Measurements from ENCODE around the gene SHQ1.

Gene SHQ1

GRCh38 chr3:72784226-72784625 lies 64.0 kb downstream of the SHQ1 start:
- Histone ChIP-seq H3K27ac (ENCODE audit: insufficient read depth, low read depth, low read length, poor library complexity, severe bottlenecking) (no peak overlapping the region), H3K4me3 (ENCODE audit: insufficient read depth, low read depth, low read length) (no peak overlapping the region), H3K4me1 (ENCODE audit: control insufficient read depth, insufficient read depth, low read length) (no peaks in the 10 kb centered on the region), H3K9me3 (ENCODE audit: control insufficient read depth, low read length) (no peaks in the 10 kb centered on the region), H3K36me3 (ENCODE audit: control insufficient read depth, insufficient read depth, low read length) (no peaks in the 10 kb centered on the region), H3K27me3 (ENCODE audit: control insufficient read depth, insufficient read depth, low read length, poor library complexity, severe bottlenecking) (no peaks in the 10 kb centered on the region)
- 100% methylated on average over 1 of the region's 1 CpG; no CpG with 5 or more reads in 1 of the 2 experiments for WGBS, 2 experiments

- H3K4me3 ChIP-seq (ENCODE audit: insufficient read depth, low read depth, low read length), result no peak overlapping the region
- no peak overlapping the region for H3K27ac ChIP-seq (ENCODE audit: insufficient read depth, low read depth, low read length, poor library complexity, severe bottlenecking)
- no peaks in the 10 kb centered on the region for H3K9me3 ChIP-seq (ENCODE audit: control insufficient read depth, low read length)
- 87 to 100% methylated on average over 1 to 2 of the region's 2 CpGs for WGBS, 2 experiments
- no peaks in the 10 kb centered on the region for H3K27me3 ChIP-seq (ENCODE audit: control insufficient read depth, insufficient read depth, low read length, poor library complexity, severe bottlenecking)
- no peaks in the 10 kb centered on the region for H3K36me3 ChIP-seq (ENCODE audit: control insufficient read depth, insufficient read depth, low read length)
- no peaks in the 10 kb centered on the region for H3K4me1 ChIP-seq (ENCODE audit: control insufficient read depth, insufficient read depth, low read length)
These were observed 65.7 kb downstream of the SHQ1 start for GRCh38 chr3:72782521-72782920.

- WGBS, 2 experiments, result 93 to 96% methylated on average over 1 of the region's 1 CpG
- H3K4me3 ChIP-seq (ENCODE audit: insufficient read depth, low read depth, low read length), result no peak overlapping the region
- H3K36me3 ChIP-seq (ENCODE audit: control insufficient read depth, insufficient read depth, low read length), result no peaks in the 10 kb centered on the region
- H3K27me3 ChIP-seq (ENCODE audit: control insufficient read depth, insufficient read depth, low read length, poor library complexity, severe bottlenecking), result no peaks in the 10 kb centered on the region
- peaks cover 27% of the 10 kb centered on the region for H3K4me1 ChIP-seq (ENCODE audit: control insufficient read depth, insufficient read depth, low read length)
- no peak overlapping the region for H3K27ac ChIP-seq (ENCODE audit: insufficient read depth, low read depth, low read length, poor library complexity, severe bottlenecking)
- no peaks in the 10 kb centered on the region for H3K9me3 ChIP-seq (ENCODE audit: control insufficient read depth, low read length)
These were observed 78.3 kb downstream of the SHQ1 start for GRCh38 chr3:72769758-72770540.

- 89 to 93% methylated on average over 1 of the region's 1 CpG for WGBS, 2 experiments
- no peaks in the 10 kb centered on the region for H3K27me3 ChIP-seq (ENCODE audit: control insufficient read depth, insufficient read depth, low read length, poor library complexity, severe bottlenecking)
- H3K9me3 ChIP-seq (ENCODE audit: control insufficient read depth, low read length), result no peaks in the 10 kb centered on the region
- H3K4me3 ChIP-seq (ENCODE audit: insufficient read depth, low read depth, low read length), result no peak overlapping the region
- no peak overlapping the region for H3K27ac ChIP-seq (ENCODE audit: insufficient read depth, low read depth, low read length, poor library complexity, severe bottlenecking)
- peaks cover 27% of the 10 kb centered on the region for H3K4me1 ChIP-seq (ENCODE audit: control insufficient read depth, insufficient read depth, low read length)
- no peaks in the 10 kb centered on the region for H3K36me3 ChIP-seq (ENCODE audit: control insufficient read depth, insufficient read depth, low read length)
These were observed 79.3 kb downstream of the SHQ1 start for GRCh38 chr3:72768936-72769335.

GRCh38 chr3:72768481-72768880 lies 79.8 kb downstream of the SHQ1 start:
- H3K4me1 ChIP-seq (ENCODE audit: control insufficient read depth, insufficient read depth, low read length), result peaks cover 27% of the 10 kb centered on the region
- WGBS, 2 experiments, result 37 to 42% methylated on average over 6 of the region's 6 CpGs
- no peak overlapping the region for H3K27ac ChIP-seq (ENCODE audit: insufficient read depth, low read depth, low read length, poor library complexity, severe bottlenecking)
- H3K36me3 ChIP-seq (ENCODE audit: control insufficient read depth, insufficient read depth, low read length), result no peaks in the 10 kb centered on the region
- H3K9me3 ChIP-seq (ENCODE audit: control insufficient read depth, low read length), result no peaks in the 10 kb centered on the region
- no peaks in the 10 kb centered on the region for H3K27me3 ChIP-seq (ENCODE audit: control insufficient read depth, insufficient read depth, low read length, poor library complexity, severe bottlenecking)
- no peak overlapping the region for H3K4me3 ChIP-seq (ENCODE audit: insufficient read depth, low read depth, low read length)

- no peak overlapping the region for H3K4me3 ChIP-seq (ENCODE audit: insufficient read depth, low read depth, low read length)
- H3K27me3 ChIP-seq (ENCODE audit: control insufficient read depth, insufficient read depth, low read length, poor library complexity, severe bottlenecking), result no peaks in the 10 kb centered on the region
- WGBS, 2 experiments, result 12 to 20% methylated on average over 5 of the region's 5 CpGs
- no peaks in the 10 kb centered on the region for H3K36me3 ChIP-seq (ENCODE audit: control insufficient read depth, insufficient read depth, low read length)
- H3K9me3 ChIP-seq (ENCODE audit: control insufficient read depth, low read length), result no peaks in the 10 kb centered on the region
- peak overlapping the region; percentile 48 for H3K27ac ChIP-seq (ENCODE audit: insufficient read depth, low read depth, low read length, poor library complexity, severe bottlenecking)
- H3K4me1 ChIP-seq (ENCODE audit: control insufficient read depth, insufficient read depth, low read length), result peaks cover 27% of the 10 kb centered on the region
These were observed 80.2 kb downstream of the SHQ1 start for GRCh38 chr3:72768006-72768441.

GRCh38 chr3:72766866-72767265 lies 81.4 kb downstream of the SHQ1 start:
- Histone ChIP-seq H3K27ac (ENCODE audit: insufficient read depth, low read depth, low read length, poor library complexity, severe bottlenecking) (no peak overlapping the region), H3K27me3 (ENCODE audit: control insufficient read depth, insufficient read depth, low read length, poor library complexity, severe bottlenecking) (no peaks in the 10 kb centered on the region), H3K36me3 (ENCODE audit: control insufficient read depth, insufficient read depth, low read length) (no peaks in the 10 kb centered on the region), H3K4me1 (ENCODE audit: control insufficient read depth, insufficient read depth, low read length) (peaks cover 27% of the 10 kb centered on the region), H3K9me3 (ENCODE audit: control insufficient read depth, low read length) (no peaks in the 10 kb centered on the region), H3K4me3 (ENCODE audit: insufficient read depth, low read depth, low read length) (no peak overlapping the region)
- 46 to 47% methylated on average over 5 of the region's 5 CpGs for WGBS, 2 experiments

GRCh38 chr3:72763751-72764440 lies 84.3 kb downstream of the SHQ1 start:
- Histone ChIP-seq H3K4me3 (ENCODE audit: insufficient read depth, low read depth, low read length) (no peak overlapping the region), H3K27ac (ENCODE audit: insufficient read depth, low read depth, low read length, poor library complexity, severe bottlenecking) (no peak overlapping the region), H3K27me3 (ENCODE audit: control insufficient read depth, insufficient read depth, low read length, poor library complexity, severe bottlenecking) (no peaks in the 10 kb centered on the region), H3K36me3 (ENCODE audit: control insufficient read depth, insufficient read depth, low read length) (no peaks in the 10 kb centered on the region), H3K9me3 (ENCODE audit: control insufficient read depth, low read length) (no peaks in the 10 kb centered on the region), H3K4me1 (ENCODE audit: control insufficient read depth, insufficient read depth, low read length) (peaks cover 19% of the 10 kb centered on the region)
- WGBS, 2 experiments, result 87 to 88% methylated on average over 7 to 8 of the region's 8 CpGs

GRCh38 chr3:72761410-72761809 lies 86.8 kb downstream of the SHQ1 start:
- no peaks in the 10 kb centered on the region for H3K4me1 ChIP-seq (ENCODE audit: control insufficient read depth, insufficient read depth, low read length)
- H3K4me3 ChIP-seq (ENCODE audit: insufficient read depth, low read depth, low read length), result no peak overlapping the region
- no peaks in the 10 kb centered on the region for H3K36me3 ChIP-seq (ENCODE audit: control insufficient read depth, insufficient read depth, low read length)
- no peak overlapping the region for H3K27ac ChIP-seq (ENCODE audit: insufficient read depth, low read depth, low read length, poor library complexity, severe bottlenecking)
- WGBS, 2 experiments, result 85 to 94% methylated on average over 1 to 3 of the region's 3 CpGs
- H3K9me3 ChIP-seq (ENCODE audit: control insufficient read depth, low read length), result no peaks in the 10 kb centered on the region
- no peaks in the 10 kb centered on the region for H3K27me3 ChIP-seq (ENCODE audit: control insufficient read depth, insufficient read depth, low read length, poor library complexity, severe bottlenecking)

- Histone ChIP-seq H3K27me3 (ENCODE audit: control insufficient read depth, insufficient read depth, low read length, poor library complexity, severe bottlenecking) (no peaks in the 10 kb centered on the region), H3K4me3 (ENCODE audit: insufficient read depth, low read depth, low read length) (no peak overlapping the region), H3K4me1 (ENCODE audit: control insufficient read depth, insufficient read depth, low read length) (no peaks in the 10 kb centered on the region), H3K9me3 (ENCODE audit: control insufficient read depth, low read length) (no peaks in the 10 kb centered on the region), H3K36me3 (ENCODE audit: control insufficient read depth, insufficient read depth, low read length) (no peaks in the 10 kb centered on the region), H3K27ac (ENCODE audit: insufficient read depth, low read depth, low read length, poor library complexity, severe bottlenecking) (no peak overlapping the region)
- WGBS, 2 experiments, result 89 to 97% methylated on average over 2 to 3 of the region's 3 CpGs
These were observed 88.0 kb downstream of the SHQ1 start for GRCh38 chr3:72760225-72760624.

Data from ectodermal cell (in vitro differentiated cells).